Neural cell (in vitro differentiated cells): ENCODE measurements around the gene PLEKHH3. TPM values are rescaled to one million over a fixed set of nuclear protein-coding genes. Genes with fewer than 3 reads are reported as not detected.

Experiments
- H2AFZ ChIP-seq: fragments of 200-600, 300-800 bp; sonication (generic), shearing (Covaris generic); 2 replicates; pipeline ENCODE4 v1.6.0; 2014; ENCODE audit warnings: low read depth, mild to moderate bottlenecking, antibody characterized with exemption, low read length, moderate library complexity
- H3F3A ChIP-seq: fragments of 200-600 bp; shearing (Covaris generic); 2 replicates; pipeline ENCODE4 v1.6.1; 2016; ENCODE audit warnings: mild to moderate bottlenecking, moderate library complexity, mixed read lengths, antibody characterized with exemption, low read length; ENCODE audit not compliant: insufficient read depth, poor library complexity, severe bottlenecking
- H3K27ac ChIP-seq: fragments of 200-600, 300-800 bp; sonication (generic), shearing (Covaris generic); 2 replicates; pipeline ENCODE4 v1.5.1; 2014; ENCODE audit warnings: mild to moderate bottlenecking, low read length, moderate library complexity
- H3K27me3 ChIP-seq: fragments of 300-800, 200-600 bp; sonication (generic), shearing (Covaris generic); 2 replicates; pipeline ENCODE4 v1.6.0; 2014; ENCODE audit warnings: mild to moderate bottlenecking, low read depth, low read length, moderate library complexity; ENCODE audit not compliant: insufficient read depth
- H3K36me3 ChIP-seq: fragments of 300-800, 200-600 bp; sonication (generic), shearing (Covaris generic); 2 replicates; pipeline ENCODE4 v1.5.1; 2014; ENCODE audit warnings: mild to moderate bottlenecking, antibody characterized with exemption, low read length, moderate library complexity; ENCODE audit not compliant: insufficient read depth
- H3K4me2 ChIP-seq: fragments of 300-800, 200-600 bp; sonication (generic), shearing (Covaris generic); 2 replicates; pipeline ENCODE4 v1.6.0; 2014; ENCODE audit warnings: mild to moderate bottlenecking, low read length
- H3K4me3 ChIP-seq: fragments of 300-800, 200-600 bp; sonication (generic), shearing (Covaris generic); 2 replicates; pipeline ENCODE4 v1.5.1; 2014; ENCODE audit warnings: mild to moderate bottlenecking, low read length, moderate library complexity
- H3K79me2 ChIP-seq: fragments of 200-600 bp; shearing (Covaris generic); replicated peaks from 2 replicates; pipeline ENCODE4 v1.6.0; 2014; ENCODE audit warnings: mild to moderate bottlenecking, low read length, moderate library complexity; ENCODE audit not compliant: insufficient read depth
- H3K9ac ChIP-seq: fragments of 300-800, 200-600 bp; sonication (generic), shearing (Covaris generic); 2 replicates; pipeline ENCODE4 v1.6.1; 2016; ENCODE audit warnings: mild to moderate bottlenecking, low read length, mixed read lengths
- H3K9me2 ChIP-seq: fragments of 200-600 bp; shearing (Covaris generic); 2 replicates; pipeline ENCODE4 v1.6.1; 2016; ENCODE audit warnings: mild to moderate bottlenecking, low read length, mixed read lengths; ENCODE audit not compliant: insufficient read depth
- H3K9me3 ChIP-seq: fragments of 200-600, 300-800 bp; sonication (generic), shearing (Covaris generic); 2 replicates; pipeline ENCODE4 v1.6.1; 2016; ENCODE audit warnings: mild to moderate bottlenecking, mixed run types, low read length, moderate library complexity, mixed read lengths
- H4K20me1 ChIP-seq: fragments of 200-600 bp; shearing (Covaris generic); 2 replicates; pipeline ENCODE4 v1.6.1; 2016; ENCODE audit warnings: mild to moderate bottlenecking, mixed run types; ENCODE audit not compliant: insufficient read depth
- CTCF ChIP-seq: fragments of 450-650 bp; IDR thresholded peaks from 2 replicates; pipeline ENCODE4 v1.5.1; 2014; ENCODE audit warnings: antibody characterized with exemption, mild to moderate bottlenecking, moderate library complexity; ENCODE audit not compliant: poor library complexity, severe bottlenecking
- EP300 ChIP-seq: fragments of 450-650 bp; conservative IDR thresholded peaks from 2 replicates; pipeline ENCODE4 v1.6.1; 2014; ENCODE audit warnings: antibody characterized with exemption, mild to moderate bottlenecking, moderate library complexity; ENCODE audit not compliant: poor library complexity, severe bottlenecking
- EZH2 ChIP-seq: fragments of 200-600, 300-800 bp; shearing (Covaris generic), sonication (generic); IDR thresholded peaks from 2 replicates; pipeline ENCODE4 v1.6.1; 2014; ENCODE audit warnings: antibody characterized with exemption, low read length, borderline replicate concordance, mild to moderate bottlenecking; ENCODE audit not compliant: insufficient read depth, poor library complexity, severe bottlenecking
- MXI1 ChIP-seq: fragments of 450-650 bp; conservative IDR thresholded peaks from 2 replicates; pipeline ENCODE4 v1.6.1; 2014; ENCODE audit warnings: antibody characterized with exemption, mild to moderate bottlenecking; ENCODE audit not compliant: poor library complexity, severe bottlenecking
- POLR2AphosphoS5 ChIP-seq: IDR thresholded peaks from 2 replicates; pipeline ENCODE4 v1.6.1; 2012
- RAD21 ChIP-seq: fragments of 450-650 bp; conservative IDR thresholded peaks from 2 replicates; pipeline ENCODE4 v1.6.1; 2014; ENCODE audit warnings: antibody characterized with exemption, mild to moderate bottlenecking, moderate library complexity
- REST ChIP-seq: IDR thresholded peaks from 2 replicates; pipeline ENCODE4 v1.6.1; 2012; ENCODE audit warnings: borderline replicate concordance
- SMC3 ChIP-seq: fragments of 450-650 bp; conservative IDR thresholded peaks from 2 replicates; pipeline ENCODE4 v1.6.1; 2014; ENCODE audit warnings: antibody characterized with exemption, mild to moderate bottlenecking, moderate library complexity; ENCODE audit not compliant: poor library complexity
- TAF1 ChIP-seq: IDR thresholded peaks from 2 replicates; pipeline ENCODE4 v1.6.1; 2012; ENCODE audit warnings: low read depth
- polyA minus RNA-seq: library from RNA; depleted of rRNA, polyadenylated mRNA; stranded (reverse); fragments of >200 nt; gene quantifications from 2 replicates; pipeline ENCODE4 v1.2.3, GENCODE V29; 2014
- polyA plus RNA-seq: library from polyadenylated mRNA; depleted of rRNA; stranded (reverse); fragments of >200 nt; gene quantifications from 2 replicates; pipeline ENCODE4 v1.2.3, GENCODE V29; 2014

Gene PLEKHH3
- polyA plus RNA-seq (18.4 and 20.2 TPM in 2 replicates), polyA minus RNA-seq (14.1 and 19.0 TPM in 2 replicates)

- H3K4me2 ChIP-seq = peak within 1 kb of the TSS; percentile 43
- no peaks in the 10 kb centered on the region for H3K36me3 ChIP-seq
- peak within 1 kb of the TSS; percentile 75 for H2AFZ ChIP-seq
- no peaks in the 10 kb centered on the region for H4K20me1 ChIP-seq
- peaks cover 8% of the 10 kb centered on the region for H3K79me2 ChIP-seq
- no peaks in the 10 kb centered on the region for H3K9me2 ChIP-seq
- peak within 1 kb of the TSS; percentile 86 for H3K9ac ChIP-seq
- TF ChIP-seq REST (peak; percentile 45), EP300 (no peak), MXI1 (peak; percentile 23), POLR2AphosphoS5 (peak; percentile 71), TAF1 (no peak)
- peak within 1 kb of the TSS; percentile 95 for H3K27ac ChIP-seq
- no peaks in the 10 kb centered on the region for H3K27me3 ChIP-seq
- H3K4me3 ChIP-seq = peak within 1 kb of the TSS; percentile 80
- no peaks in the 10 kb centered on the region for H3K9me3 ChIP-seq
- H3F3A ChIP-seq = no peaks in the 10 kb centered on the region
Measured at GRCh38 chr17:42676424-42677011, at the start of gene PLEKHH3. Gene PLEKHH3 (minus strand): TSS chr17:42676994. CDS start chr17:42676563, 431 bp downstream.

- no peaks in the 10 kb centered on the region for H3K9me2 ChIP-seq
- H3K27ac ChIP-seq = no peak overlapping the region
- H3K4me3 ChIP-seq = no peak overlapping the region
- H2AFZ ChIP-seq = no peak overlapping the region
- H3F3A ChIP-seq = no peaks in the 10 kb centered on the region
- no peak overlapping the region for H3K9ac ChIP-seq
- no peaks in the 10 kb centered on the region for H3K27me3 ChIP-seq
- no peak for TF ChIP-seq SMC3
- TF ChIP-seq EZH2 = no peak
- TF ChIP-seq TAF1 = no peak
- no peak for TF ChIP-seq REST
- no peak for TF ChIP-seq POLR2AphosphoS5
- no peak for TF ChIP-seq EP300
- TF ChIP-seq MXI1 = no peak
- TF ChIP-seq RAD21 = no peak
- no peak for TF ChIP-seq CTCF
- H3K4me2 ChIP-seq = no peak overlapping the region
- no peaks in the 10 kb centered on the region for H3K79me2 ChIP-seq
- no peaks in the 10 kb centered on the region for H3K9me3 ChIP-seq
- H3K36me3 ChIP-seq = peaks cover 2% of the 10 kb centered on the region
- H4K20me1 ChIP-seq = no peaks in the 10 kb centered on the region
Measured at GRCh38 chr17:42725143-42725542, 48.3 kb upstream of the PLEKHH3 start.
